Transverse colon (tissue), 4 donors: ENCODE measurements around the gene CALN1. TPM values are rescaled to one million over a fixed set of nuclear protein-coding genes. Genes with fewer than 3 reads are reported as not detected.

Experiments
- DNase-seq: peaks from one replicate; pipeline ENCODE4 v3.0.0-alpha.2; 2019
- H3K27ac ChIP-seq, 4 donors: fragments of 200-600 bp; sonication (generic); 2 replicates each; pipeline ENCODE4 v1.5.1; 2016 to 2018; ENCODE audit warnings: inconsistent platforms in 4 of 4
- H3K27me3 ChIP-seq: fragments of 200-600 bp; sonication (generic); 2 replicates; pipeline ENCODE4 v1.5.1; 2017; ENCODE audit warnings: inconsistent platforms
- H3K36me3 ChIP-seq, 4 donors: fragments of 200-600 bp; sonication (generic); 2 replicates each; pipeline ENCODE4 v1.5.1; 2017 to 2019; ENCODE audit warnings: inconsistent platforms in 4 of 4
- H3K4me1 ChIP-seq, 4 donors: fragments of 200-600 bp; sonication (generic); 2 replicates each; pipeline ENCODE4 v1.5.1; 2017 to 2020; ENCODE audit warnings: inconsistent platforms in 4 of 4
- H3K4me3 ChIP-seq, 4 donors: fragments of 200-600 bp; sonication (generic); 1 replicate in 1 of 4; 2 replicates in 3 of 4; pipeline versions ENCODE4 v1.5.1 to v1.6.1; 2017 to 2019; ENCODE audit warnings: inconsistent platforms in 4 of 4
- H3K9me3 ChIP-seq, 2 donors: fragments of 200-600 bp; sonication (generic); 2 replicates each; pipeline ENCODE4 v1.5.1; 2017 to 2019; ENCODE audit warnings: inconsistent platforms in 2 of 2
- EP300 ChIP-seq: sonication (generic); formaldehyde crosslinking; IDR thresholded peaks from one replicate; pipeline ENCODE4 v1.6.1; 2017; ENCODE audit warnings: antibody characterized with exemption, low read depth
- POLR2A ChIP-seq: fragments of 450-650 bp; IDR thresholded peaks from one replicate; pipeline ENCODE4 v1.6.1; 2016; ENCODE audit warnings: antibody characterized with exemption, mild to moderate bottlenecking, moderate library complexity
- POLR2AphosphoS5 ChIP-seq, 3 donors: sonication (generic); formaldehyde crosslinking; IDR thresholded peaks; one replicate each; pipeline ENCODE4 v1.6.1; 2016; ENCODE audit warnings: antibody characterized with exemption in 3 of 3
- WGBS, 2 donors: methylation state at CpG; one replicate each; pipeline ENCODE4 v1.1.5; 2018; ENCODE audit warnings: low coverage in 1 of 2; 5-methylcytosine and 5-hydroxymethylcytosine counted together
- in situ Hi-C, 4 donors: fragments of 200-750 bp; cut with MboI; loops; one replicate each; pipeline versions ENCODE4 v1.15.0 to v1.15.1; 2017; ENCODE audit warnings: low sequenced_read_pairs in 3 of 4, low pct_ligation_motif_present in 1 of 4, low pct_unique_long_range_greater_than_20kb in 1 of 4
- intact Hi-C: fragments of 100-400 bp; cut with DNase I; formaldehyde crosslinking; loops from one replicate; pipeline ENCODE4 v1.15.1; 2023; ENCODE audit warnings: low total_unique reads
- total RNA-seq, 4 donors: library from RNA; depleted of rRNA; stranded (reverse); fragments of >200 nt; gene quantifications; one replicate each; pipeline ENCODE4 v1.1.0, GENCODE V29; 2016
- TF ChIP-seq, protein P1 (sequence below), 5 experiments: fragments of 200-600 bp in 3 of 5; fragments of 450-650 bp in 2 of 5; sonication (generic) in 3 of 5; IDR thresholded peaks; 1 replicate in 2 of 5; 2 replicates in 3 of 5; pipeline ENCODE4 v1.5.1; 2016 to 2017; ENCODE audit warnings: antibody characterized with exemption in 5 of 5, inconsistent platforms in 3 of 5, mild to moderate bottlenecking in 2 of 5, moderate library complexity in 1 of 5

The CALN1 gene
- total RNA-seq, 4 donors from 2014 or later: not detected

DNA sequence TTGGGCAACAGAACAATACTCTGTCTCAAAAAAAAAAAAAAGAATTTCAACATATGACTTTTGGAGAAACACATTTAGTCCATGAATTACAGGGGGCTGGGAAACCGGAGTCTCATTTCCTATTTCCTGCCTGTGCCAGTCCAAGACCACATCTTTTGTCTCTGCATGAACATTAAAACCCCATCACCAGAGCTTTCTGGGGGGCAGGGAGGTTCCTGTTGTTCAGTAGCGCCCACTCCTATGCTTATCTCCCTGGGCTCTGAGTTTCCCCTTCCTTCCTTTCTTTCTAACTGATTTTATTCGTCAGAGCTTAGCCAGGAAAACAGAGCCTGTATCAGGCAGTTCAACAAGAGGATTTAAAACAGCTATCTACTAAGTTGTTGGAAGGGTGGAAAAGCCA, 119.3 kb downstream of the CALN1 start:
- no peak overlapping the region for H3K4me3 ChIP-seq
- intact Hi-C loops: no loop called here
- no peak for TF ChIP-seq POLR2AphosphoS5 (IDR thresholded peaks at IDR 0.05)
- TF ChIP-seq, protein P1, sequence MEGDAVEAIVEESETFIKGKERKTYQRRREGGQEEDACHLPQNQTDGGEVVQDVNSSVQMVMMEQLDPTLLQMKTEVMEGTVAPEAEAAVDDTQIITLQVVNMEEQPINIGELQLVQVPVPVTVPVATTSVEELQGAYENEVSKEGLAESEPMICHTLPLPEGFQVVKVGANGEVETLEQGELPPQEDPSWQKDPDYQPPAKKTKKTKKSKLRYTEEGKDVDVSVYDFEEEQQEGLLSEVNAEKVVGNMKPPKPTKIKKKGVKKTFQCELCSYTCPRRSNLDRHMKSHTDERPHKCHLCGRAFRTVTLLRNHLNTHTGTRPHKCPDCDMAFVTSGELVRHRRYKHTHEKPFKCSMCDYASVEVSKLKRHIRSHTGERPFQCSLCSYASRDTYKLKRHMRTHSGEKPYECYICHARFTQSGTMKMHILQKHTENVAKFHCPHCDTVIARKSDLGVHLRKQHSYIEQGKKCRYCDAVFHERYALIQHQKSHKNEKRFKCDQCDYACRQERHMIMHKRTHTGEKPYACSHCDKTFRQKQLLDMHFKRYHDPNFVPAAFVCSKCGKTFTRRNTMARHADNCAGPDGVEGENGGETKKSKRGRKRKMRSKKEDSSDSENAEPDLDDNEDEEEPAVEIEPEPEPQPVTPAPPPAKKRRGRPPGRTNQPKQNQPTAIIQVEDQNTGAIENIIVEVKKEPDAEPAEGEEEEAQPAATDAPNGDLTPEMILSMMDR (IDR thresholded peaks at IDR 0.05): no peak
- TF ChIP-seq EP300: no peak
- no peaks in the 10 kb centered on the region for H3K9me3 ChIP-seq
- DNase-seq: no peak
- 61 to 83% methylated on average over 1 to 3 of the region's 3 CpGs for WGBS, 2 donors
- H3K36me3 ChIP-seq: no peaks in the 10 kb centered on the region
- no peaks in the 10 kb centered on the region for H3K27me3 ChIP-seq
- H3K27ac ChIP-seq: no peak overlapping the region
- no peaks in the 10 kb centered on the region for H3K4me1 ChIP-seq
- in situ Hi-C loops: no loop called here

DNA sequence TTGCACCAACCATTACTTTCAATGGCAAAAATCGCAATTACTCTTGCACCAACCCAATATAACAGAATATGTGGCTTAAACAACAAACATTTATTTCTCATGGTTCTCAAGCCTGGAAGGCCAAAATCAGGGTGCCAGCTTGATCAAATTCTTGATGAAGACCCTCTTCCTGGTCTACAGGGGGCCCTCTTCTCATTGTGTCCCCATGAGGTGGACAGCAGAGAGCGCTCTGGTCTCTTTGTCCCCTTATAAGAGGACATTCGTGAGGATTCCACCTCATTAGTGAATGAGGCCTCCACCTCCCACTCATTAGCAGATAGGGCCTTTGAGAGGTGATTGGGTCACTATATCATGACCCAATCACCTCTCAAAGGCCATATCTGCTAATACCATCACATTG, 120.0 kb downstream of the CALN1 start:
- Histone ChIP-seq H3K27ac (no peak overlapping the region), H3K36me3 (no peaks in the 10 kb centered on the region), H3K4me3 (no peak overlapping the region), H3K4me1 (no peaks in the 10 kb centered on the region), H3K27me3 (no peaks in the 10 kb centered on the region), H3K9me3 (no peaks in the 10 kb centered on the region)
- intact Hi-C loops: no loop called here
- DNase-seq: no peak
- TF ChIP-seq POLR2A (no peak), EP300 (no peak)
- WGBS, 2 donors: 80 to 100% methylated on average over 1 to 3 of the region's 3 CpGs
- in situ Hi-C loops: no loop called here

DNA sequence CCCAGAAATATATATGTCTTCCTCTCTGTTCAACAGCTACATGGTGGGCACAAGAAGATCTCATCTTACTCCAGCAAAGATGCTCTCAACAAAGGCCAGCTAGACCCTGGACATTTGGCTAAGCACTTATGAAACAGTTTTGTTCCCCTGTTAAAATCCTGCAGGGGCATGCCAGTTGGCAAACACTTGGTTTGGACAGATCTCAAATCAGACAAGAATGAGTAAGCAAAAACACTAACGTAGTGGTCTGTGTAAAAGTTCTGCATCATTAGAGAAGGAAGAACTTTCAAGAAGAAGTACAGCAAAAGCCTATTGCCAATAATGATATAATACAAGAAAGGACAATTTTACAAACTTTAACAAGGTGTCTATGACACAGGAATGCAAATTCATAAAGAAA, 125.6 kb downstream of the CALN1 start:
- Histone ChIP-seq H3K27ac (no peak overlapping the region), H3K4me3 (no peak overlapping the region), H3K4me1 (no peaks in the 10 kb centered on the region), H3K36me3 (no peaks in the 10 kb centered on the region), H3K27me3 (no peaks in the 10 kb centered on the region), H3K9me3 (no peaks in the 10 kb centered on the region)
- DNase-seq: no peak
- 23 to 50% methylated on average over 1 of the region's 1 CpG for WGBS, 2 donors
- intact Hi-C loops (no loop called here), in situ Hi-C loops (no loop called here)
- no peak for TF ChIP-seq POLR2A
- TF ChIP-seq EP300: no peak
- no peak for TF ChIP-seq POLR2AphosphoS5 (IDR thresholded peaks at IDR 0.05)
- TF ChIP-seq, protein P1 (IDR thresholded peaks at IDR 0.05): no peak

DNA sequence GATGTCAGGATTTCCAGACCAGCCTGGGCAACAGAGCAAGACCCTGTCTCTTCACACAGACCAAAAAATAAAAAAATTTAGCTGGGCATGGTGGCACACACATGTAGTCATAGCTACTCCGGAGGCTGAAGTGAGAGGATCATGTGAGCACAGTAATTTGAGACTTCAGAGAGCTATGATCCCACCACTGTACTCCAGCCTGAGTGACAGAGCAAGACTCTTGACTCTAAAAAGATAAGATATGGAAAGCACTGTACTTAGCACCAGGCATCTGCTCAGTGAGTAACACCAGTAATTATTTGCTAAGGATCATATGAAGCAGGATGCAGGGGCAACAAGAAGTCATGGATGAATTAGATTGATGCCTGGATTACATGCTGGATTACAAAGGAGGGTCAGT, 128.8 kb downstream of the CALN1 start:
- TF ChIP-seq EP300: no peak
- TF ChIP-seq, protein P1 (IDR thresholded peaks at IDR 0.05): no peak
- TF ChIP-seq POLR2AphosphoS5 (IDR thresholded peaks at IDR 0.05): no peak
- TF ChIP-seq POLR2A: no peak
- Histone ChIP-seq H3K27ac (no peak overlapping the region), H3K4me1 (no peaks in the 10 kb centered on the region), H3K4me3 (no peak overlapping the region), H3K36me3 (no peaks in the 10 kb centered on the region), H3K27me3 (no peaks in the 10 kb centered on the region), H3K9me3 (no peaks in the 10 kb centered on the region)
- 71% methylated on average over 1 of the region's 1 CpG; no CpG with 5 or more reads in 1 of the 2 donors for WGBS, 2 donors
- DNase-seq: no peak
- intact Hi-C loops: no loop called here
- in situ Hi-C loops: no loop called here

DNA sequence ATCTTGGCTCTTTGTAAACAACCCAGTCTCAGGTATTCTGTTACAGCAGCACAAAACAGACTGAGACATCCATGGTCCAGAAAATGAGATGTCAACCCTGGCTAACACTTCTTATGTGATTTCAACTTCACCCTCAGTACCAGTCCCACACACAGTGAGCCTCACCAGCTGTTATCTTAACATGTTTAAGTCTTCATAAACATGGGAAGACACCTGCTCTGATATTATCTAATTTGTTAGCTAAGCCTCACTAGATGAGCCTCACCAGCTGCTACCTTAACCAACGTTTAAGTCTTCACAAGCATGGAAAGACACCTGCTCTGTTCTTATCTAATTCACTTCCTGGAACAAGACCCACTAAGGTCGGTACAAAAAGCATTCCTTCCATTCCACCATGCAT, 130.8 kb downstream of the CALN1 start:
- no peaks in the 10 kb centered on the region for H3K9me3 ChIP-seq
- no peak for DNase-seq
- H3K27ac ChIP-seq: no peak overlapping the region
- TF ChIP-seq EP300 (no peak), POLR2AphosphoS5 (IDR thresholded peaks at IDR 0.05) (no peak)
- TF ChIP-seq, protein P1 (IDR thresholded peaks at IDR 0.05): no peak
- H3K36me3 ChIP-seq: no peaks in the 10 kb centered on the region
- no peaks in the 10 kb centered on the region for H3K27me3 ChIP-seq
- no peak overlapping the region for H3K4me3 ChIP-seq
- intact Hi-C loops (no loop called here), in situ Hi-C loops (no loop called here)
- H3K4me1 ChIP-seq: no peaks in the 10 kb centered on the region
- WGBS, 2 donors: 36 to 42% methylated on average over 2 of the region's 2 CpGs
